ENCODE results near the gene PRDX2.

Gene PRDX2

GRCh38 chr19:12754465-12755196 is 47.0 kb downstream of the PRDX2 start:
- Histone ChIP-seq H3K27me3 (no peaks in the 10 kb centered on the region), H3K4me2 (no peak overlapping the region)

GRCh38 chr19:12752056-12752781 is 49.4 kb downstream of the PRDX2 start:
- TF ChIP-seq Cebpa-rat (IDR thresholded peaks at IDR 0.05): no peak
- H3K9me3 ChIP-seq: peaks cover 14% of the 10 kb centered on the region
- no peaks in the 10 kb centered on the region for H3K27me3 ChIP-seq
- H3K27ac ChIP-seq: no peak overlapping the region
- no peaks in the 10 kb centered on the region for H4K20me1 ChIP-seq
- peaks cover 16% of the 10 kb centered on the region for H3K36me3 ChIP-seq
- peaks cover 59% of the 10 kb centered on the region for H3K4me1 ChIP-seq
- no peak overlapping the region for H3K9ac ChIP-seq
- H3K4me3 ChIP-seq: no peak overlapping the region
- peak overlapping the region; percentile 99 for H3K4me2 ChIP-seq

More at GRCh38 chr19:12754465-12755196, 47.0 kb downstream of the PRDX2 start:
- Histone ChIP-seq H3K36me3 (no peaks in the 10 kb centered on the region), H3K9ac (no peak overlapping the region), H3K27ac (no peak overlapping the region), H3K9me3 (no peaks in the 10 kb centered on the region), H4K20me1 (no peaks in the 10 kb centered on the region), H3K4me1 (peaks cover 56% of the 10 kb centered on the region), H3K4me3 (no peak overlapping the region)
- no peak for TF ChIP-seq Cebpa-rat (IDR thresholded peaks at IDR 0.05)

- H3K4me3 ChIP-seq: peak within 1 kb of the TSS; percentile 59
- peak within 1 kb of the TSS; percentile 99 for H3K4me2 ChIP-seq
- H3K27me3 ChIP-seq: no peaks in the 10 kb centered on the region
- H3K36me3 ChIP-seq: peaks cover 22% of the 10 kb centered on the region
- no peaks in the 10 kb centered on the region for H4K20me1 ChIP-seq
- peaks cover 16% of the 10 kb centered on the region for H3K9me3 ChIP-seq
- H3K27ac ChIP-seq: peak within 1 kb of the TSS; percentile 70; the same call in 1 of the 2 replicates
- peak within 1 kb of the TSS; percentile 68; the same call in 1 of the 2 replicates for H3K9ac ChIP-seq
- TF ChIP-seq Cebpa-rat (IDR thresholded peaks at IDR 0.05): no peak
- H3K4me1 ChIP-seq: peaks cover 53% of the 10 kb centered on the region
Measured at GRCh38 chr19:12751635-12752034, 50.0 kb downstream of the PRDX2 start, which contains the start of gene BEST2. Gene BEST2, plus strand, starts transcription at chr19:12751791. Its CDS starts 802 bp downstream, at chr19:12752593.

GRCh38 chr19:12750851-12751250 is 50.7 kb downstream of the PRDX2 start:
- Histone ChIP-seq H3K27ac (peak overlapping the region; percentile 70; the same call in 1 of the 2 replicates), H3K4me2 (peak overlapping the region; percentile 99), H3K4me1 (peaks cover 47% of the 10 kb centered on the region), H3K9ac (peak overlapping the region; percentile 68; the same call in 1 of the 2 replicates), H4K20me1 (no peaks in the 10 kb centered on the region), H3K4me3 (no peak overlapping the region), H3K9me3 (peaks cover 16% of the 10 kb centered on the region), H3K36me3 (peaks cover 30% of the 10 kb centered on the region), H3K27me3 (no peaks in the 10 kb centered on the region)
- no peak for TF ChIP-seq Cebpa-rat (IDR thresholded peaks at IDR 0.05)

GRCh38 chr19:12749938-12750521 is 51.6 kb downstream of the PRDX2 start:
- Histone ChIP-seq H3K4me2 (peak overlapping the region; percentile 99), H3K36me3 (peaks cover 38% of the 10 kb centered on the region), H3K27me3 (no peaks in the 10 kb centered on the region), H3K4me3 (peak overlapping the region; percentile 59), H3K9ac (peak overlapping the region; percentile 68), H4K20me1 (peaks cover 6% of the 10 kb centered on the region; the same call in 1 of the 2 replicates), H3K4me1 (peaks cover 55% of the 10 kb centered on the region), H3K27ac (peak overlapping the region; percentile 70), H3K9me3 (peaks cover 16% of the 10 kb centered on the region)
- TF ChIP-seq Cebpa-rat (IDR thresholded peaks at IDR 0.05): no peak

GRCh38 chr19:12748489-12748888 is 53.1 kb downstream of the PRDX2 start:
- no peaks in the 10 kb centered on the region for H3K27me3 ChIP-seq
- peaks cover 60% of the 10 kb centered on the region for H3K4me1 ChIP-seq
- peak overlapping the region; percentile 70; the same call in 1 of the 2 replicates for H3K27ac ChIP-seq
- peaks cover 12% of the 10 kb centered on the region; the same call in 1 of the 2 replicates for H4K20me1 ChIP-seq
- peak overlapping the region; percentile 99; the same call in 1 of the 2 replicates for H3K4me2 ChIP-seq
- H3K9ac ChIP-seq: no peak overlapping the region
- H3K4me3 ChIP-seq: no peak overlapping the region
- H3K9me3 ChIP-seq: peaks cover 16% of the 10 kb centered on the region
- peaks cover 47% of the 10 kb centered on the region for H3K36me3 ChIP-seq
- no peak for TF ChIP-seq Cebpa-rat (IDR thresholded peaks at IDR 0.05)
